Tibial artery (tissue), 4 donors: ENCODE measurements around the gene DENND10.
"Not testable (repeated sequence)": the region's sequence is repeated elsewhere in the genome, so short reads cannot be mapped to it uniquely, and the experiment has no call there.

ENCODE experiments used
- DNase-seq, 2 donors: peaks; one replicate each; pipeline ENCODE4 v3.0.0-alpha.2; 2019
- H3K27ac ChIP-seq, 2 donors: fragments of 200-600 bp; sonication (generic) in 1 of 2; 1 replicate in 1 of 2; 2 replicates in 1 of 2; pipeline ENCODE4 v1.5.1; 2018 to 2019; ENCODE audit warnings: mild to moderate bottlenecking in 1 of 2
- H3K27me3 ChIP-seq, 2 donors: fragments of 200-600 bp; sonication (generic) in 1 of 2; one replicate each; pipeline versions ENCODE4 v1.5.1 to v1.6.0; 2016 to 2019
- H3K36me3 ChIP-seq, 3 donors: fragments of 200-600 bp; sonication (generic) in 2 of 3; one replicate each; pipeline ENCODE4 v1.5.1; 2016 to 2019; ENCODE audit warnings: mild to moderate bottlenecking in 2 of 3
- H3K4me1 ChIP-seq, 4 donors: fragments of 200-600 bp; sonication (generic) in 2 of 4; 1 replicate in 3 of 4; 2 replicates in 1 of 4; pipeline ENCODE4 v1.5.1; 2016 to 2019
- H3K4me3 ChIP-seq, 2 donors: fragments of 200-600 bp; sonication (generic) in 1 of 2; 1 replicate in 1 of 2; 2 replicates in 1 of 2; pipeline ENCODE4 v1.5.1; 2018 to 2019; ENCODE audit warnings: mild to moderate bottlenecking in 2 of 2
- H3K9me3 ChIP-seq, 3 donors: fragments of 200-600 bp; sonication (generic) in 1 of 3; one replicate each; pipeline ENCODE4 v1.5.1; 2016 to 2019
- CTCF ChIP-seq, 2 experiments: fragments of 200-600 bp in 1 of 2; fragments of 450-650 bp in 1 of 2; IDR thresholded peaks; one replicate each; pipeline ENCODE4 v1.5.1; 2017 to 2019; ENCODE audit warnings: antibody characterized with exemption in 2 of 2, mild to moderate bottlenecking in 1 of 2, moderate library complexity in 1 of 2
- intact Hi-C: fragments of 100-400 bp; cut with DNase I; formaldehyde crosslinking; loops from one replicate; pipeline ENCODE4 v1.15.0; 2023; ENCODE audit warnings: low total_unique reads

Gene DENND10

GRCh38 chr10:119090968-119091367, 12.9 kb upstream of the DENND10 start:
- no peaks in the 10 kb centered on the region for H3K27me3 ChIP-seq
- H3K4me3 ChIP-seq = no peak overlapping the region
- H3K9me3 ChIP-seq = no peaks in the 10 kb centered on the region
- H3K36me3 ChIP-seq = no peaks in the 10 kb centered on the region
- TF ChIP-seq CTCF (IDR thresholded peaks at IDR 0.05) = no peak
- intact Hi-C loops = no loop called here
- no peak overlapping the region for H3K27ac ChIP-seq
- DNase-seq = no peak
- H3K4me1 ChIP-seq = no peaks in the 10 kb centered on the region

- H3K36me3 ChIP-seq = no peaks in the 10 kb centered on the region
- no peak overlapping the region for H3K27ac ChIP-seq
- no peaks in the 10 kb centered on the region for H3K27me3 ChIP-seq
- H3K9me3 ChIP-seq = no peaks in the 10 kb centered on the region
- intact Hi-C loops = no loop called here
- H3K4me1 ChIP-seq = no peaks in the 10 kb centered on the region
- DNase-seq = no peak
- no peak for TF ChIP-seq CTCF (IDR thresholded peaks at IDR 0.05)
- no peak overlapping the region for H3K4me3 ChIP-seq
Observed at GRCh38 chr10:119095640-119096039, 8.3 kb upstream of the DENND10 start.

GRCh38 chr10:119096641-119097415, 7.1 kb upstream of the DENND10 start:
- intact Hi-C loops, H3K9me3 ChIP-seq, H3K27ac ChIP-seq, DNase-seq, H3K27me3 ChIP-seq, H3K4me1 ChIP-seq, H3K4me3 ChIP-seq, H3K36me3 ChIP-seq: not testable (repeated sequence)

- Histone ChIP-seq H3K4me1 (peaks cover 0 to 3% (median 0%) of the 10 kb centered on the region in 4 donors), H3K36me3 (no peaks in the 10 kb centered on the region), H3K27ac (no peak overlapping the region), H3K4me3 (no peak overlapping the region), H3K9me3 (no peaks in the 10 kb centered on the region), H3K27me3 (no peaks in the 10 kb centered on the region)
- no peak for TF ChIP-seq CTCF (IDR thresholded peaks at IDR 0.05)
- no peak for DNase-seq
- intact Hi-C loops = no loop called here
Observed at GRCh38 chr10:119098576-119098975, 5.3 kb upstream of the DENND10 start.

- intact Hi-C loops = no loop called here
- Histone ChIP-seq H3K4me3 (no peak overlapping the region), H3K4me1 (peaks cover 0 to 13% (median 9%) of the 10 kb centered on the region in 4 donors), H3K36me3 (no peaks in the 10 kb centered on the region), H3K27me3 (no peaks in the 10 kb centered on the region), H3K27ac (no peak overlapping the region), H3K9me3 (no peaks in the 10 kb centered on the region)
- TF ChIP-seq CTCF (IDR thresholded peaks at IDR 0.05) = no peak
- no peak for DNase-seq
Observed at GRCh38 chr10:119100434-119101238, 3.3 kb upstream of the DENND10 start.
